K562 (cell line): ENCODE results near the gene NDUFAF5. TPM values are rescaled to one million over a fixed set of nuclear protein-coding genes. Genes with fewer than 3 reads are reported as not detected.

Source experiments
- ATAC-seq: fragments of 200-7000 bp; cut with Tn5 transposase; 3 replicates; pipeline ENCODE4 v1.9.1; 2020; ENCODE audit warnings: moderate library complexity
- BruUV-seq: library from RNA; stranded (reverse); fragments of 400-500 nt; replicated peaks from 2 replicates; lab custom pipeline; 2021; lab: Mats Ljungman, UMichigan
- CTCF ChIA-PET: fragments of 300-600 bp; formaldehyde crosslinking; extraction: SDS; loops from one replicate; lab custom pipeline; 2021; ENCODE audit warnings: low intra/inter-chr PET ratio; lab: Yijun Ruan, JAX
- POLR2A ChIA-PET: fragments of 300-600, 350-650 bp; sonication (Branson Sonifier 250); formaldehyde crosslinking; extraction: SDS; loops from one replicate; lab custom pipeline; 2021; ENCODE audit warnings: antibody characterized with exemption, inconsistent platforms; lab: Yijun Ruan, JAX
- DNase-seq, 4 experiments: peaks; one replicate each; pipeline versions ENCODE4 v3.0.0 to v3.0.0-alpha.2; 2011 to 2018; ENCODE audit warnings: low spot score in 3 of 4, mixed read lengths in 3 of 4; ENCODE audit errors: extremely low read depth in 1 of 4
- FAIRE-seq: peaks from 2 replicates; lab custom pipeline; 2011; peaks lifted over from hg19 to GRCh38; lab: Jason Lieb, UNC
- H2AFZ ChIP-seq: 2 replicates; pipeline ENCODE4 v1.6.0; 2011; ENCODE audit warnings: low read depth, low read length, control low read depth, inconsistent platforms
- H3K27ac ChIP-seq: fragments of 200-600 bp; 3 replicates; pipeline ENCODE4 v1.8.0; 2011; ENCODE audit warnings: low read depth, mild to moderate bottlenecking, control low read depth, inconsistent platforms, low read length, moderate library complexity, mixed read lengths; ENCODE audit errors: extremely low read depth
- H3K27me3 ChIP-seq, 2 experiments: fragments of 300-600 bp in 1 of 2; 2 replicates in 1 of 2; 3 replicates in 1 of 2; pipeline versions ENCODE4 v1.6.0 to v1.8.0; 2011; ENCODE audit warnings: inconsistent platforms in 2 of 2, low read length in 2 of 2, mild to moderate bottlenecking in 1 of 2, mixed read lengths in 1 of 2, moderate library complexity in 1 of 2; ENCODE audit not compliant: control insufficient read depth in 2 of 2, insufficient read depth in 2 of 2
- H3K36me3 ChIP-seq: fragments of 300-600 bp; 3 replicates; pipeline ENCODE4 v1.8.0; 2011; ENCODE audit warnings: mild to moderate bottlenecking, low read length, inconsistent platforms; ENCODE audit not compliant: control insufficient read depth, insufficient read depth
- H3K4me1 ChIP-seq, 2 experiments: fragments of 200-600 bp in 1 of 2; replicated peaks in 1 of 2; 2 replicates in 1 of 2; 3 replicates in 1 of 2; pipeline versions ENCODE4 v1.5.1 to v1.8.0; 2011; ENCODE audit warnings: inconsistent platforms in 2 of 2, low read length in 2 of 2, mild to moderate bottlenecking in 1 of 2, mixed read lengths in 1 of 2, moderate library complexity in 1 of 2; ENCODE audit not compliant: control insufficient read depth in 2 of 2, insufficient read depth in 2 of 2
- H3K4me2 ChIP-seq: 2 replicates; pipeline ENCODE4 v1.6.1; 2011; ENCODE audit warnings: low read length, control low read depth, inconsistent platforms, mixed read lengths; ENCODE audit not compliant: insufficient read depth
- H3K4me3 ChIP-seq: fragments of 200-600 bp; sonication (generic), shearing (Covaris generic); 2 replicates; pipeline ENCODE4 v1.5.1; 2016; ENCODE audit warnings: control low read depth, inconsistent platforms
- H3K79me2 ChIP-seq: fragments of 200-600 bp; 3 replicates; pipeline ENCODE4 v1.8.0; 2011; ENCODE audit warnings: low read length, inconsistent platforms; ENCODE audit not compliant: control insufficient read depth, insufficient read depth
- H3K9ac ChIP-seq, 2 experiments: 2 replicates each; pipeline versions ENCODE4 v1.6.0 to v1.6.1; 2011; ENCODE audit warnings: low read depth in 2 of 2, low read length in 2 of 2, control low read depth in 1 of 2, inconsistent platforms in 1 of 2, mild to moderate bottlenecking in 1 of 2, mixed read lengths in 1 of 2; ENCODE audit not compliant: insufficient read depth in 1 of 2
- H3K9me1 ChIP-seq: one replicate; pipeline ENCODE4 v1.6.0; 2011; ENCODE audit warnings: inconsistent platforms, mild to moderate bottlenecking, low read length, moderate library complexity; ENCODE audit not compliant: control insufficient read depth, insufficient read depth
- H3K9me3 ChIP-seq: replicated peaks from 2 replicates; pipeline ENCODE4 v1.5.1; 2011; ENCODE audit warnings: low read depth, low read length, inconsistent platforms; ENCODE audit not compliant: control insufficient read depth, insufficient read depth
- H4K20me1 ChIP-seq: replicated peaks from 2 replicates; pipeline ENCODE4 v1.6.1; 2011; ENCODE audit warnings: low read length, inconsistent platforms, mixed read lengths; ENCODE audit not compliant: control insufficient read depth, insufficient read depth
- AFF1 ChIP-seq, 2 experiments: fragments of 450-650 bp; IDR thresholded peaks; 2 replicates each; pipeline ENCODE4 v1.6.1; 2018; ENCODE audit warnings: mild to moderate bottlenecking in 2 of 2, low read depth in 1 of 2; ENCODE audit not compliant: partially characterized antibody in 2 of 2
- ARNT ChIP-seq, 2 experiments: fragments of 450-650 bp; IDR thresholded peaks; 2 replicates each; pipeline ENCODE4 v1.6.1; 2016; ENCODE audit warnings: mild to moderate bottlenecking in 1 of 2
- CCAR2 ChIP-seq: fragments of 200-400 bp; formaldehyde crosslinking; IDR thresholded peaks from 2 replicates; pipeline ENCODE4 v1.6.1; 2017; ENCODE audit warnings: mild to moderate bottlenecking, low read depth, low read length
- GABPA ChIP-seq: fragments of 200-800 bp; sonication (Bioruptor generic); conservative IDR thresholded peaks from 2 replicates; pipeline ENCODE4 v1.6.1; 2016; ENCODE audit warnings: low read depth, missing genetic modification characterization, missing compliant biosample characterization
- ID3 ChIP-seq, 2 experiments: fragments of 250-450 bp in 1 of 2; fragments of 450-650 bp in 1 of 2; sonication (Bioruptor Pico) in 1 of 2; IDR thresholded peaks; 2 replicates each; pipeline versions ENCODE4 v1.6.1 to v1.8.0; 2016 to 2021; ENCODE audit warnings: mild to moderate bottlenecking in 2 of 2, moderate library complexity in 2 of 2, missing compliant biosample characterization in 1 of 2, missing genetic modification characterization in 1 of 2
- ILK ChIP-seq: fragments of 450-650 bp; IDR thresholded peaks from 2 replicates; pipeline ENCODE4 v1.6.1; 2016; ENCODE audit warnings: missing genetic modification characterization, low read depth, mild to moderate bottlenecking, missing compliant biosample characterization, moderate library complexity, borderline replicate concordance
- NR2C1 ChIP-seq, 2 experiments: fragments of 450-650 bp; IDR thresholded peaks; 2 replicates each; pipeline ENCODE4 v1.6.1; 2017; ENCODE audit warnings: mild to moderate bottlenecking in 2 of 2, antibody characterized with exemption in 1 of 2, inconsistent platforms in 1 of 2, missing compliant biosample characterization in 1 of 2, missing genetic modification characterization in 1 of 2
- PCBP1 ChIP-seq: fragments of 200-400 bp; formaldehyde crosslinking; IDR thresholded peaks from 2 replicates; pipeline ENCODE4 v1.6.1; 2018; ENCODE audit warnings: mild to moderate bottlenecking, low read depth, low read length; ENCODE audit not compliant: poor library complexity, severe bottlenecking
- SIX5 ChIP-seq, 2 experiments: IDR thresholded peaks; 2 replicates each; pipeline ENCODE4 v1.6.1; 2011; ENCODE audit warnings: low read length in 2 of 2, borderline replicate concordance in 1 of 2, low read depth in 1 of 2, mild to moderate bottlenecking in 1 of 2, moderate library complexity in 1 of 2; ENCODE audit not compliant: insufficient read depth in 1 of 2
- SMAD2 ChIP-seq: fragments of 150-350 bp; IDR thresholded peaks from 2 replicates; pipeline ENCODE4 v1.6.1; 2014; ENCODE audit warnings: low read depth, mild to moderate bottlenecking, low read length
- ZBTB43 ChIP-seq: sonication (generic); formaldehyde crosslinking; IDR thresholded peaks from 2 replicates; pipeline ENCODE4 v1.8.0; 2023; ENCODE audit warnings: mild to moderate bottlenecking, missing genetic modification reagents
- ZNF354B ChIP-seq: fragments of 250-450 bp; sonication (Bioruptor Pico); IDR thresholded peaks from 2 replicates; pipeline ENCODE4 v1.4.0; 2020
- ZNF384 ChIP-seq: IDR thresholded peaks from 2 replicates; pipeline ENCODE4 v1.6.1; 2012; ENCODE audit warnings: low read depth, low read length, improper control_type of control experiment
- ZNF668 ChIP-seq: fragments of 250-450 bp; sonication (Bioruptor Pico); IDR thresholded peaks from 2 replicates; pipeline ENCODE4 v1.8.0; 2022; ENCODE audit warnings: mild to moderate bottlenecking, inconsistent platforms
- ZSCAN32 ChIP-seq: fragments of 450-650 bp; formaldehyde crosslinking; IDR thresholded peaks from 2 replicates; pipeline ENCODE4 v1.4.0; 2020; ENCODE audit warnings: mild to moderate bottlenecking, moderate library complexity
- WGBS: fragments of 100-300 bp; shearing (Covaris generic); methylation state at CpG from one replicate; pipeline ENCODE4 v1.1.6; 2016; ENCODE audit warnings: low coverage, mixed read lengths; ENCODE audit not compliant: insufficient coverage; ENCODE audit errors: missing lambda C conversion rate; 5-methylcytosine and 5-hydroxymethylcytosine counted together
- in situ Hi-C: fragments of 300-500 bp; cut with MboI; formaldehyde crosslinking; loops from 4 replicates; pipeline ENCODE4 v1.15.0; 2018; ENCODE audit warnings: inconsistent platforms, mixed read lengths
- intact Hi-C: fragments of 100-400 bp; cut with micrococcal nuclease; formaldehyde crosslinking; loops from 2 replicates; pipeline ENCODE4 v1.14.2; 2022
- polyA plus RNA-seq, 8 experiments: library from polyadenylated mRNA; depleted of rRNA in 4 of 8; stranded (reverse) in 5 of 8; unstranded in 3 of 8; fragments of >200 nt; fragmentation: Nextera tagmentation in 2 of 8; fragmentation: Illumina TruSeq in 1 of 8; extraction: Ambion mirVana in 2 of 8; extraction: Trizol in 1 of 8; gene quantifications; 2 replicates each; pipeline versions ENCODE4 v1.2.1 to v1.2.3, GENCODE V29; 2011 to 2014; ENCODE audit warnings: inconsistent platforms in 1 of 8, missing spikeins in 1 of 8
- total RNA-seq, 7 experiments: library from RNA; depleted of rRNA in 6 of 7; stranded (reverse); fragments of >200 nt in 6 of 7; fragmentation: Illumina TruSeq in 2 of 7; extraction: Trizol in 2 of 7; gene quantifications; 2 replicates each; pipeline versions ENCODE4 v1.2.1 to v1.2.3, GENCODE V29; 2011 to 2021; ENCODE audit warnings: low replicate concordance in 1 of 7

NDUFAF5 gene
- total and polyA plus RNA-seq, 9 of the 15 experiments (the other 6 are each of a cell fraction or from before 2014, with no cell fraction given) = 17.2 to 33.1 (median 27.3) TPM

- H3K9ac ChIP-seq = no peak overlapping the region
- H4K20me1 ChIP-seq = no peaks in the 10 kb centered on the region
- FAIRE-seq (no peak), DNase-seq (no peak), ATAC-seq (no peak)
- H3K9me1 ChIP-seq = no peaks in the 10 kb centered on the region
- WGBS = 0% methylated on average over 1 of the region's 5 CpGs
- BruUV-seq = no TSS peak
- H3K9me3 ChIP-seq = no peaks in the 10 kb centered on the region
- no peak for TF ChIP-seq ZNF384
- TF ChIP-seq SMAD2 = no peak
- no peak for TF ChIP-seq ZSCAN32
- no peak for TF ChIP-seq PCBP1
- no peak for TF ChIP-seq CCAR2
- TF ChIP-seq ID3 (CRISPR knock-in tag; IDR thresholded peaks at IDR 0.05) = no peak
- TF ChIP-seq ID3 (tag; IDR thresholded peaks at IDR 0.05) = no peak
- TF ChIP-seq SIX5 (IDR thresholded peaks at IDR 0.05; ENCODE audit: borderline replicate concordance in 1 of 2, insufficient read depth in 1 of 2, low read depth in 1 of 2, low read length in 2 of 2) = no peak
- TF ChIP-seq ZNF354B (CRISPR knock-in tag) = no peak
- TF ChIP-seq ZBTB43 (CRISPR knock-in tag) = no peak
- TF ChIP-seq ZNF668 (CRISPR knock-in tag) = no peak
- TF ChIP-seq ARNT (IDR thresholded peaks at IDR 0.05) = no peak
- no peak for TF ChIP-seq AFF1 (IDR thresholded peaks at IDR 0.05; ENCODE audit: low read depth in 1 of 2, partially characterized antibody in 2 of 2)
- TF ChIP-seq GABPA = no peak
- no peak for TF ChIP-seq NR2C1 (IDR thresholded peaks at IDR 0.05)
- TF ChIP-seq NR2C1 (tag; IDR thresholded peaks at IDR 0.05) = no peak
- TF ChIP-seq ILK (tag) = no peak
- in situ Hi-C loops = no loop called here
- intact Hi-C loops = no loop called here
- POLR2A ChIA-PET = no interaction called here
- H3K27ac ChIP-seq = no peak overlapping the region
- no peak overlapping the region for H2AFZ ChIP-seq
- H3K79me2 ChIP-seq = no peaks in the 10 kb centered on the region
- H3K4me3 ChIP-seq = no peak overlapping the region
- no peak overlapping the region for H3K4me2 ChIP-seq
- no peaks in the 10 kb centered on the region; a peak in 1 of 5 replicates for H3K4me1 ChIP-seq
- no peaks in the 10 kb centered on the region; a peak in 1 of 5 replicates for H3K27me3 ChIP-seq
- no peaks in the 10 kb centered on the region for H3K36me3 ChIP-seq
- CTCF ChIA-PET = no interaction called here
Measured at GRCh38 chr20:13825465-13825864, 40.6 kb downstream of the NDUFAF5 start.
